Keratinocyte (primary cell): ENCODE results near the gene CTSK. TPM values are rescaled to one million over a fixed set of nuclear protein-coding genes. Genes with fewer than 3 reads are reported as not detected.

Source experiments
- DNase-seq: peaks from one replicate; pipeline ENCODE4 v3.0.0-alpha.2; 2011; ENCODE audit warnings: low read depth, missing footprints, low spot score
- FAIRE-seq: peaks from 2 replicates; lab custom pipeline; 2011; peaks lifted over from hg19 to GRCh38; lab: Jason Lieb, UNC
- H2AFZ ChIP-seq: 2 replicates; pipeline ENCODE4 v1.6.0; 2012; ENCODE audit warnings: low read length, control low read depth, inconsistent platforms; ENCODE audit not compliant: control insufficient read depth
- H3K27ac ChIP-seq: 2 replicates; pipeline ENCODE4 v1.5.1; 2011; ENCODE audit warnings: low read length; ENCODE audit not compliant: control insufficient read depth, insufficient read depth
- H3K27me3 ChIP-seq: 3 replicates; pipeline ENCODE4 v1.6.0; 2011; ENCODE audit warnings: low read length; ENCODE audit not compliant: control insufficient read depth, insufficient read depth; ENCODE audit errors: extremely low read depth
- H3K36me3 ChIP-seq, 2 experiments: 2 replicates in 1 of 2; 3 replicates in 1 of 2; pipeline ENCODE4 v1.5.1; 2011; ENCODE audit warnings: low read length in 2 of 2, mild to moderate bottlenecking in 1 of 2; ENCODE audit not compliant: control insufficient read depth in 2 of 2, insufficient read depth in 2 of 2; ENCODE audit errors: extremely low read depth in 1 of 2
- H3K4me1 ChIP-seq: 3 replicates; pipeline ENCODE4 v1.5.1; 2011; ENCODE audit warnings: low read length; ENCODE audit not compliant: control insufficient read depth, insufficient read depth; ENCODE audit errors: extremely low read depth
- H3K4me2 ChIP-seq: 3 replicates; pipeline ENCODE4 v1.6.0; 2011; ENCODE audit warnings: low read depth, low read length; ENCODE audit not compliant: control insufficient read depth, insufficient read depth; ENCODE audit errors: extremely low read depth
- H3K4me3 ChIP-seq, 3 experiments: fragments of 200-600 bp in 1 of 3; sonication (generic) in 1 of 3; 2 replicates in 2 of 3; 3 replicates in 1 of 3; pipeline ENCODE4 v1.5.1; 2011 to 2016; ENCODE audit warnings: low read length in 3 of 3, mild to moderate bottlenecking in 3 of 3, control low read depth in 2 of 3, inconsistent platforms in 1 of 3, low read depth in 1 of 3, mixed read lengths in 1 of 3, mixed run types in 1 of 3, moderate library complexity in 1 of 3; ENCODE audit not compliant: control insufficient read depth in 2 of 3, insufficient read depth in 2 of 3; ENCODE audit errors: extremely low read depth in 1 of 3
- H3K79me2 ChIP-seq: 2 replicates; pipeline ENCODE4 v1.6.0; 2012; ENCODE audit warnings: low read length; ENCODE audit not compliant: control insufficient read depth, insufficient read depth
- H3K9ac ChIP-seq: 3 replicates; pipeline ENCODE4 v1.6.0; 2011; ENCODE audit warnings: low read length; ENCODE audit not compliant: control insufficient read depth, insufficient read depth; ENCODE audit errors: extremely low read depth
- H3K9me1 ChIP-seq: 3 replicates; pipeline ENCODE4 v1.6.0; 2011; ENCODE audit warnings: low read length; ENCODE audit not compliant: control insufficient read depth, insufficient read depth; ENCODE audit errors: extremely low read depth
- H3K9me3 ChIP-seq: 2 replicates; pipeline ENCODE4 v1.5.1; 2012; ENCODE audit warnings: low read depth, low read length; ENCODE audit not compliant: control insufficient read depth
- H4K20me1 ChIP-seq: 3 replicates; pipeline ENCODE4 v1.6.0; 2011; ENCODE audit warnings: low read length; ENCODE audit not compliant: control insufficient read depth, insufficient read depth; ENCODE audit errors: extremely low read depth
- CTCF ChIP-seq, 3 experiments: IDR thresholded peaks in 1 of 3; conservative IDR thresholded peaks in 1 of 3; optimal IDR thresholded peaks in 1 of 3; 2 replicates in 2 of 3; 3 replicates in 1 of 3; pipeline versions ENCODE3 to v1.5.1; 2011; ENCODE audit warnings: low read length in 3 of 3, mild to moderate bottlenecking in 3 of 3, moderate library complexity in 2 of 3, control low read depth in 1 of 3, inconsistent platforms in 1 of 3; ENCODE audit not compliant: insufficient read depth in 2 of 3; ENCODE audit errors: extremely low read depth in 1 of 3
- EZH2 ChIP-seq: IDR thresholded peaks from one replicate; pipeline ENCODE4 v1.6.1; 2012; ENCODE audit warnings: inconsistent platforms, mild to moderate bottlenecking, low read length, moderate library complexity
- dilution Hi-C: fragments of 300-500 bp; cut with MboI; formaldehyde crosslinking; loops from one replicate; pipeline ENCODE4 v1.7.0; 2020; ENCODE audit warnings: low sequenced_read_pairs; ENCODE audit not compliant: extremely low pct_ligation_motif_present
- polyA plus RNA-seq, 5 experiments: library from polyadenylated mRNA; depleted of rRNA in 3 of 5; stranded (reverse) in 3 of 5; stranded (forward) in 1 of 5; unstranded in 1 of 5; fragments of >200 nt; gene quantifications; 1 replicate in 1 of 5; 2 replicates in 3 of 5; 3 replicates in 1 of 5; pipeline versions ENCODE4 v1.2.1 to v1.2.3, GENCODE V29; 2011 to 2012; ENCODE audit warnings: missing spikeins in 2 of 5, low read depth in 1 of 5, low replicate concordance in 1 of 5

Gene CTSK
- polyA plus RNA-seq, 1 donor (not counting 4 experiments of a cell fraction or from before 2014, with no cell fraction given): 40.5 TPM

GRCh38 chr1:150765296-150765976, 42.6 kb downstream of the CTSK start, which contains the start of gene CTSS:
TSS of gene CTSS (minus strand) at chr1:150765778. CDS start at chr1:150764763, 1,015 bp downstream.
- peak within 1 kb of the TSS; percentile 82 for H3K4me2 ChIP-seq
- H3K4me3 ChIP-seq: peak within 1 kb of the TSS in 2 of 3 experiments; percentile 19 to 27
- H3K36me3 ChIP-seq: no peaks in the 10 kb centered on the region
- H3K27ac ChIP-seq: peak within 1 kb of the TSS; percentile 63
- peaks cover 13% of the 10 kb centered on the region for H3K4me1 ChIP-seq
- no peak for TF ChIP-seq CTCF (optimal IDR thresholded peaks at IDR 0.05 in 1 of 3, IDR thresholded peaks at IDR 0.05 in 1 of 3, conservative IDR thresholded peaks at IDR 0.05 in 1 of 3; ENCODE audit: extremely low read depth in 1 of 3, insufficient read depth in 2 of 3, low read length in 3 of 3)
- no peak for TF ChIP-seq EZH2
- dilution Hi-C loops: no loop called here
- peak within 1 kb of the TSS; percentile 56 for H3K9ac ChIP-seq
- no peak for DNase-seq
- peak within 1 kb of the TSS; percentile 93 for H2AFZ ChIP-seq
- H4K20me1 ChIP-seq: no peaks in the 10 kb centered on the region
- H3K9me1 ChIP-seq: no peaks in the 10 kb centered on the region
- no peaks in the 10 kb centered on the region for H3K27me3 ChIP-seq
- no peak for FAIRE-seq
- no peaks in the 10 kb centered on the region for H3K79me2 ChIP-seq
- no peaks in the 10 kb centered on the region for H3K9me3 ChIP-seq

GRCh38 chr1:150764617-150765101, 43.4 kb downstream of the CTSK start:
- peak overlapping the region; percentile 8 for H3K9ac ChIP-seq
- no peak overlapping the region for H3K4me3 ChIP-seq
- H3K27ac ChIP-seq: peak overlapping the region; percentile 63
- DNase-seq (peak; percentile 21), FAIRE-seq (no peak)
- peaks cover 13% of the 10 kb centered on the region for H3K4me1 ChIP-seq
- H3K36me3 ChIP-seq: no peaks in the 10 kb centered on the region
- H4K20me1 ChIP-seq: no peaks in the 10 kb centered on the region
- TF ChIP-seq EZH2: no peak
- no peak for TF ChIP-seq CTCF (optimal IDR thresholded peaks at IDR 0.05 in 1 of 3, IDR thresholded peaks at IDR 0.05 in 1 of 3, conservative IDR thresholded peaks at IDR 0.05 in 1 of 3; ENCODE audit: extremely low read depth in 1 of 3, insufficient read depth in 2 of 3, low read length in 3 of 3)
- dilution Hi-C loops: no loop called here
- peak overlapping the region; percentile 82 for H3K4me2 ChIP-seq
- H3K9me3 ChIP-seq: no peaks in the 10 kb centered on the region
- H3K27me3 ChIP-seq: no peaks in the 10 kb centered on the region
- H2AFZ ChIP-seq: peak overlapping the region; percentile 2
- H3K79me2 ChIP-seq: no peaks in the 10 kb centered on the region
- H3K9me1 ChIP-seq: no peaks in the 10 kb centered on the region
